ENCODE measurements around the gene VRK3. TPM values are rescaled to one million over a fixed set of nuclear protein-coding genes. Genes with fewer than 3 reads are reported as not detected.

Gene VRK3
- total and polyA plus RNA-seq, 12 donors = 15.1 to 34.9 (median 23.6) TPM

DNA sequence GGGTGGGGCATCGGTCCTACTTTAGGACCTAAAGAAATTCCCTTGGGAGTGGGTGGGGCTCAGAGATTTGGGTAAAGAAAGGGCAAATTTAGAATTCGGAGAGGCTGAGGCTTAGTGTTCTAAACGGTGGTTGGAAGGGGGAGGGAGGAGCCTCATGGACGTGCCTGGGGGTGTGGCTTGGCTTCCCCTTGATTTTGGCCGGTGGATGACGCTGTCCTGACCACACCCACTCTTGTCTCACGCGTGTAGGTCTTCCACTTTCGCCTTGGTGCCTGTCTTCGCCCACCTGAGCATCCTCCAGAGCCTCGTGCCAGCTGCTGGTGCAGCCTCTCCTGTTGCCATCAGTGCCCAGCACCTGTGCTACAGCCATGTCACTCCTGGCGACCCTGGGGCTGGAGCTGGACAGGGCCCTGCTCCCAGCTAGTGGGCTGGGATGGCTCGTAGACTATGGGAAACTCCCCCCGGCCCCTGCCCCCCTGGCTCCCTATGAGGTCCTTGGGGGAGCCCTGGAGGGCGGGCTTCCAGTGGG lies 94.6 kb downstream of the VRK3 start:
- Histone ChIP-seq H3K4me3 (peak overlapping the region in 9 of 10 donors; percentile 66 to 98 (median 93)), H3K4me1 (peaks cover 4 to 47% (median 21%) of the 10 kb centered on the region in 9 donors), H3K9me3 (no peaks in the 10 kb centered on the region), H3K36me3 (peaks cover 0 to 39% (median 0%) of the 10 kb centered on the region in 9 donors), H3K27me3 (no peaks in the 10 kb centered on the region), H3K27ac (peak overlapping the region in 9 of 10 donors; percentile 68 to 96 (median 95))
- DNase-seq = peak; percentile 49 to 59
- ATAC-seq = peak in 3 of 8 donors; percentile 5 to 23 (median 9)
- intact Hi-C loops (cut with DNase I) = loop anchor here in 3 of 10 donors (2.0 to 10.0 kb wide), 3 partner anchors 54 to 204 kb away; partner anchors contain the start of genes AKT1S1 (in 1 of the 3) and TBC1D17 (in 1 of the 3)
- WGBS, 2 donors = 51 to 61% methylated on average over 15 of the region's 15 CpGs
- TF ChIP-seq, protein P1, sequence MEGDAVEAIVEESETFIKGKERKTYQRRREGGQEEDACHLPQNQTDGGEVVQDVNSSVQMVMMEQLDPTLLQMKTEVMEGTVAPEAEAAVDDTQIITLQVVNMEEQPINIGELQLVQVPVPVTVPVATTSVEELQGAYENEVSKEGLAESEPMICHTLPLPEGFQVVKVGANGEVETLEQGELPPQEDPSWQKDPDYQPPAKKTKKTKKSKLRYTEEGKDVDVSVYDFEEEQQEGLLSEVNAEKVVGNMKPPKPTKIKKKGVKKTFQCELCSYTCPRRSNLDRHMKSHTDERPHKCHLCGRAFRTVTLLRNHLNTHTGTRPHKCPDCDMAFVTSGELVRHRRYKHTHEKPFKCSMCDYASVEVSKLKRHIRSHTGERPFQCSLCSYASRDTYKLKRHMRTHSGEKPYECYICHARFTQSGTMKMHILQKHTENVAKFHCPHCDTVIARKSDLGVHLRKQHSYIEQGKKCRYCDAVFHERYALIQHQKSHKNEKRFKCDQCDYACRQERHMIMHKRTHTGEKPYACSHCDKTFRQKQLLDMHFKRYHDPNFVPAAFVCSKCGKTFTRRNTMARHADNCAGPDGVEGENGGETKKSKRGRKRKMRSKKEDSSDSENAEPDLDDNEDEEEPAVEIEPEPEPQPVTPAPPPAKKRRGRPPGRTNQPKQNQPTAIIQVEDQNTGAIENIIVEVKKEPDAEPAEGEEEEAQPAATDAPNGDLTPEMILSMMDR (IDR thresholded peaks at IDR 0.05) = no peak

DNA sequence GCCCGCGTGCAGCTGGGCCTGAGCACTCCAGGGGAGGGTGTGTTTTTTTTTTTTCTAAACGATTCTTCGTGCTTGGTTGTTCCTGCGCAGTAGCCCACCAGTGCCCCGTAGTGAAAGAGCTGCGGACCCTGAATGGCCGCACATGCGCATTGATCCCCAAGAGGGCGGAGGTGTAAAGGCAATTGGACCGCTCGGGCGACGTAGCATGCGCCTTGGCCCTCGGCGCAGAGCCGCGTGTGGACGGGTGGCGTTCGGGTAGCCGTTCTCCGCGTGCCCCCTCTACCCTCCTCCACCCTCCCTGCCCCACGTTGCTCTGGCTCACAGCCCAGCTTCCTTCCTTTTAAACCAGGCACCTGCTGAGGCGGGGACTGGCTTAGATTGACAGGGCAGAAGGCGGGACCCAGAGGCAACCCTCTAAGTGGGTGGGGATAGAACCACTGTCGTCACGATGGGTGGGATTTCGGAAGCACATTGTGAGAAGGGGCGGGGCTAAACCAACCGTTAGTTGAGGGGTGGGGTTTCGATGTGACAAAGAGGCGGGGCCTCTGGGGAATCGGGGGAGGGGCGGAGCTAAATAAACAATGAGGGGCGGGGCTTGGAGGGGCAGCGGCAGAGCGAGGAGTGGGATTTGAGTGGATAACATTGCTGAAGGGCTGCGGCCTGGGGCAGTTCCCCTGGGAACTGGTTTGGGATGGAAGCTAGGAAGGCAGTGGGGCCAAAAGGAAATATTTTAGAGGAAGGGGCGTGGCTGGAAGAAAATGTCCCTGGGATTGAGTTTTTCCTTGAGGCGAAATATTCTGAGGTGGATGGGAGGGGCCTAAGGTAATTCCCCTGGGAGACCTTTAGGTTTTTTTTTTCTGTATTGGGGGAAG lies 95.3 kb downstream of the VRK3 start:
- ATAC-seq = peak; percentile 92 to 96 (median 93)
- Histone ChIP-seq H3K27ac (peak overlapping the region; percentile 71 to 98 (median 95)), H3K27me3 (no peaks in the 10 kb centered on the region), H3K36me3 (peaks cover 0 to 44% (median 0%) of the 10 kb centered on the region in 9 donors), H3K4me1 (peaks cover 4 to 53% (median 24%) of the 10 kb centered on the region in 9 donors), H3K9me3 (no peaks in the 10 kb centered on the region), H3K4me3 (peak overlapping the region; percentile 66 to 98 (median 94))
- TF ChIP-seq, protein P1 (IDR thresholded peaks at IDR 0.05) = no peak
- intact Hi-C loops (cut with DNase I) = loop anchor here in 4 of 10 donors (2.0 to 10.0 kb wide), 4 partner anchors 48 to 205 kb away; partner anchors contain the start of genes AKT1S1 (in 2 of the 4) and TBC1D17 (in 2 of the 4)
- peak; percentile 90 to 96 for DNase-seq
- WGBS, 2 donors = 2% methylated on average over 40 to 43 of the region's 43 CpGs

DNA sequence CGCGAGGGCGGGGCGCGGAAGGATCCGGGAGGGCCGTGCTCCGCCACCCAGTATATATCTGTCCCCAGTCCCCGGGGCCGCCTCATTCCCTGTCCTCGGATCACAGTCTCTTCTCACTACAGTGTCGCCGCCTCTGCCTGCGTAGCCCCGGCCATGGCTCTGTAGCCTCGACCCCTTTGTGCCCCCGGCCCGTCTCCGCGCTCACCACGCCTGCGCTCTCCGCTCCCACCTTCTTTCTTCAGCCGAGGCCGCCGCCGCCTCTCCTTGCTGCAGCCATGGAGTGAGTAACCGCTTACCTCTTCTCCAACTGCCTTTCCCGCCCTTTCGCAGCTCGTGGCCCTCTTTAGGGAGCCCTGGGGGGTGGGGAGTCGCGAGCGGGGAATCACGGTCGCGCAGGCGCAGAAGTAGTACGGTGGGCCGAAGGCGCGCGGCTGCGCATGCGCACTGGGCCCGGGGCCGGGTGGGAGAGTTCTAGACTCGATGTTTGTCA lies 96.0 kb downstream of the VRK3 start, which contains the start of the genes ATF5 and NUP62:
Gene ATF5 (plus strand): TSS at position 85 of the 490 bp plus-strand sequence. CDS start 1,646 bp downstream, outside the sequence.
Gene NUP62 (minus strand): TSS at position 384 of the 490 bp plus-strand sequence. CDS start 19,697 bp downstream, outside the sequence.
- intact Hi-C loops (cut with DNase I) = loop anchor here in 2 of 10 donors (2.0 to 5.0 kb wide), 2 partner anchors 47 to 52 kb away; partner anchors contain the start of genes AKT1S1 (in 1 of the 2) and TBC1D17 (in 1 of the 2)

More for the DNA sequence above, 96.0 kb downstream of the VRK3 start, which contains the start of the genes ATF5 and NUP62:
- Histone ChIP-seq H3K4me1 (peaks cover 4 to 60% (median 24%) of the 10 kb centered on the region in 9 donors), H3K27ac (peak within 1 kb of the TSS; percentile 71 to 98 (median 95)), H3K27me3 (no peaks in the 10 kb centered on the region), H3K9me3 (no peaks in the 10 kb centered on the region), H3K4me3 (peak within 1 kb of the TSS; percentile 66 to 98 (median 94)), H3K36me3 (peaks cover 0 to 51% (median 0%) of the 10 kb centered on the region in 9 donors)
- TF ChIP-seq, protein P1 (IDR thresholded peaks at IDR 0.05) = no peak
- DNase-seq = peak; percentile 93
- 0% methylated on average over 41 to 48 of the region's 48 CpGs for WGBS, 2 donors
- peak; percentile 68 to 88 (median 86) for ATAC-seq
